Thoracic aorta (tissue), 2 donors: Measurements from ENCODE around the gene MYLK. TPM values are rescaled to one million over a fixed set of nuclear protein-coding genes. Genes with fewer than 3 reads are reported as not detected.

ENCODE experiments used
- ATAC-seq: fragments of 150-250 bp; one replicate; pipeline ENCODE4 v1.8.0; 2017; ENCODE audit warnings: low read depth; ENCODE audit not compliant: insufficient number of reproducible peaks, low FRiP score
- DNase-seq: peaks from one replicate; pipeline ENCODE4 v3.0.0-alpha.2; 2020; ENCODE audit warnings: low spot score
- H3K27ac ChIP-seq, 2 donors: fragments of 200-600 bp; sonication (generic); 1 replicate in 1 of 2; 2 replicates in 1 of 2; pipeline ENCODE4 v1.5.1; 2016; ENCODE audit warnings: mild to moderate bottlenecking in 2 of 2, moderate library complexity in 2 of 2
- H3K27me3 ChIP-seq: fragments of 200-600 bp; sonication (generic); replicated peaks from 2 replicates; pipeline ENCODE4 v1.6.0; 2016; ENCODE audit warnings: mild to moderate bottlenecking; ENCODE audit not compliant: insufficient read depth
- H3K36me3 ChIP-seq: fragments of 200-600 bp; sonication (generic); one replicate; pipeline ENCODE4 v1.5.1; 2016
- H3K4me1 ChIP-seq, 2 donors: fragments of 200-600 bp; sonication (generic); 1 replicate in 1 of 2; 2 replicates in 1 of 2; pipeline versions ENCODE4 v1.5.1 to v1.6.0; 2016; ENCODE audit warnings: low read depth in 2 of 2, mild to moderate bottlenecking in 1 of 2; ENCODE audit not compliant: control insufficient read depth in 1 of 2
- H3K4me3 ChIP-seq: fragments of 200-600 bp; sonication (generic); 2 replicates; pipeline ENCODE4 v1.5.1; 2016; ENCODE audit warnings: mild to moderate bottlenecking
- H3K9me3 ChIP-seq: fragments of 200-600 bp; sonication (generic); 2 replicates; pipeline ENCODE4 v1.5.1; 2016
- CTCF ChIP-seq: fragments of 200-600 bp; sonication (generic); IDR thresholded peaks from one replicate; pipeline ENCODE4 v1.5.1; 2019; ENCODE audit warnings: antibody characterized with exemption
- total RNA-seq, 2 donors: library from RNA; depleted of rRNA; stranded (reverse); fragments of >200 nt; gene quantifications; one replicate each; pipeline versions ENCODE4 v1.1.0 to v1.2.3, GENCODE V29; 2016

Gene MYLK
- total RNA-seq, 2 donors from 2014 or later = 483 to 563 TPM

- Histone ChIP-seq H3K4me1 (peaks cover 62 to 99% of the 10 kb centered on the region in 2 donors), H3K27ac (peak overlapping the region; percentile 91 to 98), H3K4me3 (no peak overlapping the region), H3K9me3 (no peaks in the 10 kb centered on the region), H3K36me3 (peaks cover 33% of the 10 kb centered on the region), H3K27me3 (no peaks in the 10 kb centered on the region)
- DNase-seq = no peak
- no peak for TF ChIP-seq CTCF
- ATAC-seq = no peak
Measured at GRCh38 chr3:123656274-123656673, 227.9 kb downstream of the MYLK start.

- DNase-seq (no peak), ATAC-seq (no peak)
- Histone ChIP-seq H3K4me1 (peaks cover 58 to 97% of the 10 kb centered on the region in 2 donors), H3K4me3 (no peak overlapping the region), H3K36me3 (peaks cover 37% of the 10 kb centered on the region), H3K27ac (peak overlapping the region; percentile 91 to 98), H3K27me3 (no peaks in the 10 kb centered on the region), H3K9me3 (no peaks in the 10 kb centered on the region)
- no peak for TF ChIP-seq CTCF
Measured at GRCh38 chr3:123655400-123655799, 228.7 kb downstream of the MYLK start.

GRCh38 chr3:123653221-123653682, 230.9 kb downstream of the MYLK start:
- peak overlapping the region; percentile 86 to 91 for H3K27ac ChIP-seq
- no peaks in the 10 kb centered on the region for H3K27me3 ChIP-seq
- no peak for TF ChIP-seq CTCF
- H3K4me1 ChIP-seq = peaks cover 36 to 80% of the 10 kb centered on the region in 2 donors
- H3K4me3 ChIP-seq = no peak overlapping the region
- ATAC-seq = peak; percentile 79
- H3K9me3 ChIP-seq = no peaks in the 10 kb centered on the region
- DNase-seq = peak; percentile 52
- H3K36me3 ChIP-seq = peaks cover 58% of the 10 kb centered on the region

GRCh38 chr3:123652342-123652984, 231.7 kb downstream of the MYLK start:
- DNase-seq = no peak
- Histone ChIP-seq H3K4me1 (peaks cover 31 to 79% of the 10 kb centered on the region in 2 donors), H3K27ac (peak overlapping the region; percentile 68 to 86), H3K4me3 (no peak overlapping the region), H3K9me3 (no peaks in the 10 kb centered on the region), H3K36me3 (peaks cover 65% of the 10 kb centered on the region), H3K27me3 (no peaks in the 10 kb centered on the region)
- ATAC-seq = no peak
- peak; percentile 79 for TF ChIP-seq CTCF

GRCh38 chr3:123651449-123652341, 232.4 kb downstream of the MYLK start:
- Histone ChIP-seq H3K4me1 (peaks cover 26 to 79% of the 10 kb centered on the region in 2 donors), H3K36me3 (peaks cover 65% of the 10 kb centered on the region), H3K27me3 (no peaks in the 10 kb centered on the region), H3K4me3 (no peak overlapping the region), H3K9me3 (no peaks in the 10 kb centered on the region), H3K27ac (peak overlapping the region; percentile 66 to 86)
- ATAC-seq (no peak), DNase-seq (no peak)
- TF ChIP-seq CTCF = no peak
